ENCODE data around the gene TMEM38B.

- no peak for TF ChIP-seq EZH2phosphoT487 (IDR thresholded peaks at IDR 0.05; ENCODE audit: unreplicated experiment)
- TF ChIP-seq CTCF (conservative IDR thresholded peaks at IDR 0.05; ENCODE audit: low read depth in 2 of 2): no peak
- TF ChIP-seq ZNF114 (CRISPR knock-in tag; IDR thresholded peaks at IDR 0.05): no peak
- TF ChIP-seq POLR2AphosphoS5 (IDR thresholded peaks at IDR 0.05; ENCODE audit: low read depth): no peak
- TF ChIP-seq JUNB (IDR thresholded peaks at IDR 0.05; ENCODE audit: unreplicated experiment): no peak
- no peak for TF ChIP-seq EZH2 (IDR thresholded peaks at IDR 0.05; ENCODE audit: low read depth, unreplicated experiment)
- no peak for TF ChIP-seq STAT1 (IDR thresholded peaks at IDR 0.05; ENCODE audit: unreplicated experiment)
- no peak for TF ChIP-seq CREB1 (CRISPR knock-in tag; IDR thresholded peaks at IDR 0.05; ENCODE audit: low read depth)
- TF ChIP-seq REST (IDR thresholded peaks at IDR 0.05; ENCODE audit: unreplicated experiment): no peak
- no peak for TF ChIP-seq ZNF331 (CRISPR knock-in tag; IDR thresholded peaks at IDR 0.05; ENCODE audit: low read depth)
- TF ChIP-seq ETS1 (IDR thresholded peaks at IDR 0.05): no peak
These were observed 124.6 kb downstream of the TMEM38B start for GRCh38 chr9:105818903-105819302.

All from GM23338 (cell line).